K562 (cell line): ENCODE data around the gene GIGYF2. TPM values are rescaled to one million over a fixed set of nuclear protein-coding genes. Genes with fewer than 3 reads are reported as not detected.

ENCODE experiments used
- ATAC-seq: fragments of 200-7000 bp; cut with Tn5 transposase; 3 replicates; pipeline ENCODE4 v1.9.1; 2020; ENCODE audit warnings: moderate library complexity
- BruUV-seq: library from RNA; stranded (reverse); fragments of 400-500 nt; replicated peaks from 2 replicates; lab custom pipeline; 2021; lab: Mats Ljungman, UMichigan
- CTCF ChIA-PET: fragments of 300-600 bp; formaldehyde crosslinking; extraction: SDS; loops from one replicate; lab custom pipeline; 2021; ENCODE audit warnings: low intra/inter-chr PET ratio; lab: Yijun Ruan, JAX
- POLR2A ChIA-PET: fragments of 300-600, 350-650 bp; sonication (Branson Sonifier 250); formaldehyde crosslinking; extraction: SDS; loops from one replicate; lab custom pipeline; 2021; ENCODE audit warnings: antibody characterized with exemption, inconsistent platforms; lab: Yijun Ruan, JAX
- DNase-seq, 4 experiments: peaks; one replicate each; pipeline versions ENCODE4 v3.0.0 to v3.0.0-alpha.2; 2011 to 2018; ENCODE audit warnings: low spot score in 3 of 4, mixed read lengths in 3 of 4; ENCODE audit errors: extremely low read depth in 1 of 4
- FAIRE-seq: peaks from 2 replicates; lab custom pipeline; 2011; peaks lifted over from hg19 to GRCh38; lab: Jason Lieb, UNC
- H2AFZ ChIP-seq: 2 replicates; pipeline ENCODE4 v1.6.0; 2011; ENCODE audit warnings: low read depth, low read length, control low read depth, inconsistent platforms
- H3K27ac ChIP-seq: fragments of 200-600 bp; 3 replicates; pipeline ENCODE4 v1.8.0; 2011; ENCODE audit warnings: low read depth, mild to moderate bottlenecking, control low read depth, inconsistent platforms, low read length, moderate library complexity, mixed read lengths; ENCODE audit errors: extremely low read depth
- H3K27me3 ChIP-seq, 2 experiments: fragments of 300-600 bp in 1 of 2; 2 replicates in 1 of 2; 3 replicates in 1 of 2; pipeline versions ENCODE4 v1.6.0 to v1.8.0; 2011; ENCODE audit warnings: inconsistent platforms in 2 of 2, low read length in 2 of 2, mild to moderate bottlenecking in 1 of 2, mixed read lengths in 1 of 2, moderate library complexity in 1 of 2; ENCODE audit not compliant: control insufficient read depth in 2 of 2, insufficient read depth in 2 of 2
- H3K36me3 ChIP-seq: fragments of 300-600 bp; 3 replicates; pipeline ENCODE4 v1.8.0; 2011; ENCODE audit warnings: mild to moderate bottlenecking, low read length, inconsistent platforms; ENCODE audit not compliant: control insufficient read depth, insufficient read depth
- H3K4me1 ChIP-seq, 2 experiments: fragments of 200-600 bp in 1 of 2; replicated peaks in 1 of 2; 2 replicates in 1 of 2; 3 replicates in 1 of 2; pipeline versions ENCODE4 v1.5.1 to v1.8.0; 2011; ENCODE audit warnings: inconsistent platforms in 2 of 2, low read length in 2 of 2, mild to moderate bottlenecking in 1 of 2, mixed read lengths in 1 of 2, moderate library complexity in 1 of 2; ENCODE audit not compliant: control insufficient read depth in 2 of 2, insufficient read depth in 2 of 2
- H3K4me2 ChIP-seq: 2 replicates; pipeline ENCODE4 v1.6.1; 2011; ENCODE audit warnings: low read length, control low read depth, inconsistent platforms, mixed read lengths; ENCODE audit not compliant: insufficient read depth
- H3K4me3 ChIP-seq: fragments of 200-600 bp; sonication (generic), shearing (Covaris generic); 2 replicates; pipeline ENCODE4 v1.5.1; 2016; ENCODE audit warnings: control low read depth, inconsistent platforms
- H3K79me2 ChIP-seq: fragments of 200-600 bp; 3 replicates; pipeline ENCODE4 v1.8.0; 2011; ENCODE audit warnings: low read length, inconsistent platforms; ENCODE audit not compliant: control insufficient read depth, insufficient read depth
- H3K9ac ChIP-seq, 2 experiments: 2 replicates each; pipeline versions ENCODE4 v1.6.0 to v1.6.1; 2011; ENCODE audit warnings: low read depth in 2 of 2, low read length in 2 of 2, control low read depth in 1 of 2, inconsistent platforms in 1 of 2, mild to moderate bottlenecking in 1 of 2, mixed read lengths in 1 of 2; ENCODE audit not compliant: insufficient read depth in 1 of 2
- H3K9me1 ChIP-seq: one replicate; pipeline ENCODE4 v1.6.0; 2011; ENCODE audit warnings: inconsistent platforms, mild to moderate bottlenecking, low read length, moderate library complexity; ENCODE audit not compliant: control insufficient read depth, insufficient read depth
- H3K9me3 ChIP-seq: replicated peaks from 2 replicates; pipeline ENCODE4 v1.5.1; 2011; ENCODE audit warnings: low read depth, low read length, inconsistent platforms; ENCODE audit not compliant: control insufficient read depth, insufficient read depth
- H4K20me1 ChIP-seq: replicated peaks from 2 replicates; pipeline ENCODE4 v1.6.1; 2011; ENCODE audit warnings: low read length, inconsistent platforms, mixed read lengths; ENCODE audit not compliant: control insufficient read depth, insufficient read depth
- FOXP1 ChIP-seq: sonication (generic); formaldehyde crosslinking; IDR thresholded peaks from 2 replicates; pipeline ENCODE4 v1.8.0; 2022; ENCODE audit warnings: mild to moderate bottlenecking, missing genetic modification reagents
- FUS ChIP-seq: fragments of 200-400 bp; formaldehyde crosslinking; optimal IDR thresholded peaks from 2 replicates; pipeline ENCODE3; 2017; ENCODE audit warnings: low read depth, low read length
- GABPB1 ChIP-seq: sonication (generic); formaldehyde crosslinking; IDR thresholded peaks from 2 replicates; pipeline ENCODE4 v1.8.0; 2022; ENCODE audit warnings: mild to moderate bottlenecking, missing genetic modification reagents
- GATAD2B ChIP-seq: fragments of 450-650 bp; IDR thresholded peaks from 2 replicates; pipeline ENCODE4 v1.6.1; 2017; ENCODE audit warnings: mild to moderate bottlenecking, borderline replicate concordance
- GTF2B ChIP-seq: IDR thresholded peaks from 2 replicates; pipeline ENCODE4 v1.6.1; 2011; ENCODE audit not compliant: insufficient read length; ENCODE audit errors: extremely low read depth
- MLX ChIP-seq, 2 experiments: fragments of 450-650 bp in 1 of 2; sonication (generic) in 1 of 2; formaldehyde crosslinking; conservative IDR thresholded peaks; 2 replicates each; pipeline versions ENCODE4 v1.4.0 to v1.8.1; 2020 to 2022; ENCODE audit warnings: mild to moderate bottlenecking in 1 of 2, missing genetic modification reagents in 1 of 2
- RHOXF2B ChIP-seq: fragments of 250-450 bp; sonication (Bioruptor Pico); conservative IDR thresholded peaks from 2 replicates; pipeline ENCODE4 v1.5.1; 2021
- TCF7 ChIP-seq: sonication (generic); IDR thresholded peaks from 2 replicates; pipeline ENCODE4 v1.6.1; 2016; ENCODE audit warnings: antibody characterized with exemption, borderline replicate concordance
- TEAD4 ChIP-seq, 2 experiments: sonication (generic) in 1 of 2; formaldehyde crosslinking in 1 of 2; IDR thresholded peaks; 2 replicates each; pipeline versions ENCODE4 v1.6.1 to v1.8.0; 2012 to 2022; ENCODE audit warnings: borderline replicate concordance in 1 of 2, inconsistent platforms in 1 of 2, low read length in 1 of 2, mild to moderate bottlenecking in 1 of 2, missing genetic modification reagents in 1 of 2
- ZKSCAN3 ChIP-seq: fragments of 250-450 bp; sonication (Bioruptor Pico); IDR thresholded peaks from 2 replicates; pipeline ENCODE4 v1.4.0; 2020
- ZNF41 ChIP-seq: fragments of 250-450 bp; sonication (Bioruptor Pico); conservative IDR thresholded peaks from 2 replicates; pipeline ENCODE4 v1.4.0; 2020; ENCODE audit warnings: mild to moderate bottlenecking
- ZNF561 ChIP-seq: fragments of 450-650 bp; formaldehyde crosslinking; conservative IDR thresholded peaks from 2 replicates; pipeline ENCODE4 v1.4.0; 2020; ENCODE audit warnings: mild to moderate bottlenecking, moderate library complexity
- ZNF79 ChIP-seq: fragments of 250-450 bp; sonication (Bioruptor Pico); IDR thresholded peaks from 2 replicates; pipeline ENCODE4 v1.4.0; 2020; ENCODE audit warnings: low read depth, mild to moderate bottlenecking, moderate library complexity
- ZSCAN29 ChIP-seq: fragments of 450-650 bp; IDR thresholded peaks from 2 replicates; pipeline ENCODE4 v1.6.1; 2017
- WGBS: fragments of 100-300 bp; shearing (Covaris generic); methylation state at CpG from one replicate; pipeline ENCODE4 v1.1.6; 2016; ENCODE audit warnings: low coverage, mixed read lengths; ENCODE audit not compliant: insufficient coverage; ENCODE audit errors: missing lambda C conversion rate; 5-methylcytosine and 5-hydroxymethylcytosine counted together
- in situ Hi-C: fragments of 300-500 bp; cut with MboI; formaldehyde crosslinking; loops from 4 replicates; pipeline ENCODE4 v1.15.0; 2018; ENCODE audit warnings: inconsistent platforms, mixed read lengths
- intact Hi-C: fragments of 100-400 bp; cut with micrococcal nuclease; formaldehyde crosslinking; loops from 2 replicates; pipeline ENCODE4 v1.14.2; 2022
- polyA plus RNA-seq, 8 experiments: library from polyadenylated mRNA; depleted of rRNA in 4 of 8; stranded (reverse) in 5 of 8; unstranded in 3 of 8; fragments of >200 nt; fragmentation: Nextera tagmentation in 2 of 8; fragmentation: Illumina TruSeq in 1 of 8; extraction: Ambion mirVana in 2 of 8; extraction: Trizol in 1 of 8; gene quantifications; 2 replicates each; pipeline versions ENCODE4 v1.2.1 to v1.2.3, GENCODE V29; 2011 to 2014; ENCODE audit warnings: inconsistent platforms in 1 of 8, missing spikeins in 1 of 8
- total RNA-seq, 7 experiments: library from RNA; depleted of rRNA in 6 of 7; stranded (reverse); fragments of >200 nt in 6 of 7; fragmentation: Illumina TruSeq in 2 of 7; extraction: Trizol in 2 of 7; gene quantifications; 2 replicates each; pipeline versions ENCODE4 v1.2.1 to v1.2.3, GENCODE V29; 2011 to 2021; ENCODE audit warnings: low replicate concordance in 1 of 7
- TF ChIP-seq, protein P1 (sequence below): fragments of 450-650 bp; formaldehyde crosslinking; IDR thresholded peaks from 2 replicates; pipeline ENCODE4 v1.4.0; 2020; ENCODE audit warnings: mild to moderate bottlenecking, mixed read lengths

Gene GIGYF2
- total and polyA plus RNA-seq, 9 of the 15 experiments (the other 6 are each of a cell fraction or from before 2014, with no cell fraction given): 12.7 to 52.7 (median 34.9) TPM

DNA sequence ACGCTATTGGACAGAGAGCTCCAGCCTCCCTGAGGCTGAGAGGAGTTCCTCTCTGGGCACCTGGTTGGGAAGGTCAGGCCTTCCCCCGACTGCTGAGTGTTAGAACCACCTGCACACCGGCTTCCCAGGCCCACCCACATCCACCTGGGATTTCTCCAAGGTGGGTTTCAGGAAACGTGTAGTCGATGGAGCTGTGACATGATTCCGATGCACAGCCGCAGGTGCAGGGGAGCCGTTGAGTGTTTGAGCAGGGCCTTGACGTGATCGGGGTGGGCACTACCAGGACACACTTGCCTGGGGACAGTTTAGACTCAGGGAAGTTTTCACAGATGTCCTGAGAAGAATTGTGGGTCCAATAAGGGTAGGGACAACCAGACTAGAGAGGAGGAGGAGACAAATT lies 21.8 kb upstream of the GIGYF2 start:
- Histone ChIP-seq H3K4me1 (no peaks in the 10 kb centered on the region; a peak in 2 of 5 replicates), H2AFZ (no peak overlapping the region), H3K9ac (no peak overlapping the region), H3K27me3 (peaks cover 0 to 4% of the 10 kb centered on the region in 2 experiments; a peak in 3 of 5 replicates), H3K4me2 (no peak overlapping the region), H3K79me2 (no peaks in the 10 kb centered on the region), H3K27ac (no peak overlapping the region), H4K20me1 (no peaks in the 10 kb centered on the region), H3K4me3 (no peak overlapping the region), H3K9me1 (no peaks in the 10 kb centered on the region), H3K9me3 (no peaks in the 10 kb centered on the region), H3K36me3 (no peaks in the 10 kb centered on the region)
- no TSS peak for BruUV-seq
- intact Hi-C loops: no loop called here
- ChIA-PET POLR2A (no interaction called here), CTCF (no interaction called here)
- WGBS: 29% methylated on average over 8 of the region's 10 CpGs
- DNase-seq (no peak), ATAC-seq (no peak), FAIRE-seq (no peak)
- no peak for TF ChIP-seq ZNF561 (CRISPR knock-in tag)
- no peak for TF ChIP-seq GATAD2B
- TF ChIP-seq GABPB1 (CRISPR knock-in tag): no peak
- no peak for TF ChIP-seq RHOXF2B
- TF ChIP-seq ZSCAN29: no peak
- TF ChIP-seq, protein P1, sequence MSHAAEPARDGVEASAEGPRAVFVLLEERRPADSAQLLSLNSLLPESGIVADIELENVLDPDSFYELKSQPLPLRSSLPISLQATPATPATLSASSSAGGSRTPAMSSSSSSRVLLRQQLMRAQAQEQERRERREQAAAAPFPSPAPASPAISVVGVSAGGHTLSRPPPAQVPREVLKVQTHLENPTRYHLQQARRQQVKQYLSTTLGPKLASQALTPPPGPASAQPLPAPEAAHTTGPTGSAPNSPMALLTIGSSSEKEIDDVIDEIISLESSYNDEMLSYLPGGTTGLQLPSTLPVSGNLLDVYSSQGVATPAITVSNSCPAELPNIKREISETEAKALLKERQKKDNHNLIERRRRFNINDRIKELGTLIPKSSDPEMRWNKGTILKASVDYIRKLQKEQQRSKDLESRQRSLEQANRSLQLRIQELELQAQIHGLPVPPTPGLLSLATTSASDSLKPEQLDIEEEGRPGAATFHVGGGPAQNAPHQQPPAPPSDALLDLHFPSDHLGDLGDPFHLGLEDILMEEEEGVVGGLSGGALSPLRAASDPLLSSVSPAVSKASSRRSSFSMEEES (CRISPR knock-in tag): no peak
- TF ChIP-seq MLX (CRISPR knock-in tag; conservative IDR thresholded peaks at IDR 0.05): no peak
- no peak for TF ChIP-seq FUS
- no peak for TF ChIP-seq ZNF41 (CRISPR knock-in tag)
- TF ChIP-seq FOXP1 (CRISPR knock-in tag): no peak
- no peak for TF ChIP-seq TEAD4 (IDR thresholded peaks at IDR 0.05; ENCODE audit: low read length)
- no peak for TF ChIP-seq TEAD4 (CRISPR knock-in tag; IDR thresholded peaks at IDR 0.05; ENCODE audit: borderline replicate concordance)
- TF ChIP-seq GTF2B: no peak
- TF ChIP-seq ZKSCAN3: no peak
- no peak for TF ChIP-seq TCF7
- no peak for TF ChIP-seq ZNF79 (CRISPR knock-in tag)
- in situ Hi-C loops: no loop called here
